Measurements from ENCODE around the gene USP35.
"Not testable (repeated sequence)": the region's sequence is repeated elsewhere in the genome, so short reads cannot be mapped to it uniquely, and the experiment has no call there.

USP35 gene

DNA sequence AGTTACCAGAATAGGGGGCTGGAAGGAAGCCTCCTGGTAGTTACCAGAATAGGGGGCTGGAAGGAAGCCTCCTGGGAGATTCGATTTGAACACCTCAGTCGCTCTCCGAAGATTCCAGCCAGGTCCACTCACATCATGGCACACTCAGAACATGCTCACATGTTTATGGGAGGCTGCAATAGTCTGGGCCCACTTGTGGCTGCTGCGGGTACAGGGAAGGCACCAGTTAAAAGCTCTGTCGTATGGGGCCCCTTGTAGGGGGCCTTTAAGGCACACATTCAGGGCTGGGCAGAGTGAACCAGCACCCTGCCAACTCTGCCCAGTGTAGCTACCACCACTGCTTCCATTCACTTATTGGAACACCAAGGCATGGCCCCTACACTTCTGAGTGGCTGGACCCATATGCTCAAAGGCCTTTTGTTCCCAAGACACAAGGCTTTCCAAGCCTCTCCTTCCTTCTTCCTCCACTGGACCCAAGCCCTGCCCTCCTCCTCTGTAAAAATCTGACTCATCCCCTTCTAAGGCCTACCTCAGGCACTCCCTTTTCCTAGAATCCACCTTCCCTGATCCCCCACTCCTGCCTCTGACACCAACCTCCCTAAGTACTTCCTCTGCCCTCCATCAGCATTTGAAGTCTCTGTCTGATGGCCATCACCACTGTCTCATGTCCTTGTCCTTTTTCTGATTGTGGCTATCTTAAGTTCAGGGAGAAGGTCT lies 28.0 kb downstream of the USP35 start:
- no peak for DNase-seq

DNA sequence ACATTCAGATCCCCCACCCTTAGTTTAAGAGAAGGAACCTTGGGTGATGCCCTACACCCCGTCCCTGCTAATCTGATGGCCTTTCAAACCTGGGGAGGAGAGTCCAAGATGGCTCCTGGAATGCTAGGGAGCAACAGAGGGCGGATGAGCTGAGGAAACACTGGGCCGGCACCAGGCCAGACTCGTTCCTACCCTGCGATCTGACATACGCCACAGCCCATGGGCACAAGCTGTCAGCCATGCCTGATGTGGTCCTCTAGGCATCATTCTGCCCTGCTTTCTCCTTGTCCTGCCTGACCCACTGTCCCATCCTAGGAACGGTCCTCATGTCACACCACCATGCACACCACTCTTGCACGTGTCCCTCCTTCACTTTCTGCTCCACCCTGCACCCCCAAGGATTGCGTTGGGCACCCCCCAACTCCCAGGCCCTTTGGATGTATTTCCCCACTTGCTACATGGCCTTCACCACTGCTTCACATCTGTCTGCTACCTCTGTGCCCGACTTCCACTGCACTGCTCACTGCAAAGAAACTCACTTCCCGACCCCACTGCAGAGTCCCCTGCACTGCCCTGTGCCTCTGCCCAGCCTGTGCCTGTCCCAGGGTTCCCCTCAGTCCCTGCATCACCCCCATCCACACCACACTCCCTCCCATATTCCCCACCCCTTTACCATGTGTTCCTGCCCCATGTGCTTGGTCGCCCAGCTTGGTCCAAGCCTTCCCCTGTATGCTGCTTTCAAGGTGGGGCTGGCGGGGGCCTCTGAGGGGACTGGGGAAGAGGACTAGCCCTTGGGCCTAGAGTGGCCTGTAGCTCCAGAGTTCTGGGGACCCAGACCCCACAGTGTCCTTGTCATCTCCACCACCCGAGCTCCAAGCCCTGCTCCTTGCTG lies 29.2 kb downstream of the USP35 start:
- DNase-seq = peak; percentile 42

DNA sequence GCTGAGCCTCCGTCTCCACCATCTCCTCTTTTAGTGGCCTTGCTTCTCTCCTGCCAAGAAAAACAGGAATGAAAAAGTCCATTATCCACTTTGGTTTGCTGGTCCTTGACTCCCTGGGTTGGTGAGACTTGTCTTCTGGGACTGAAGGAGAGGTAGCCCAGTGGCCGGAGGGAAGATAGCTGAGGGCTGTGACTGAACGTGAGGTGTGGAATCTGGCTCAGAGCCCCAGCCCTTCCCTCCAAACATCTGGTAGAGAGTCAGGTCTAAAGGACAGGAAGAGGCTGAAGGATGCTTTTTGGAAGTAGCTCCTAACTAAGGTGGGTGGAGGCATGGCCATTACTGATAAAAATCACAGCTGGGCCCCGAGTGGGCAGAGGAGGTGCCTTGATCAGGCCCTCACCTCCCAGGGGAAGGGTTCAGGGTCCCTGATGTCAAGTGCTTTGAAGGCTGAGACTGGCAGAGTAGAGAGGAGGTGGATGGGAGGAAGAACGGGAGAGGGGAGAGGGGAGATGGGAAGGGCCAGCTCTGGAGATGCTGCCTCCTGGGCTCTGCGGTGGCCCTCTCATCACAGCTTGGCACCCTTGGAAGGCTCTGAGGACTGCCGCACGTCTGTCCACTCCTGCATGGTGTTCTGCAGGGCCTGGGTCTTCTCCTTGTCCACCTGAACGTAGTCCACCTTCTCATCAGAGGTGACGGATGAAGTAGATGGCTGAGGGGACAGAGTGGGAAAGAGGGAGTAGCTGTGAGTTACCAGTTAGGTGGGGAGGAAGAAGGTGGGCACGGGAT lies 30.2 kb downstream of the USP35 start:
- peak; percentile 34 for DNase-seq

DNA sequence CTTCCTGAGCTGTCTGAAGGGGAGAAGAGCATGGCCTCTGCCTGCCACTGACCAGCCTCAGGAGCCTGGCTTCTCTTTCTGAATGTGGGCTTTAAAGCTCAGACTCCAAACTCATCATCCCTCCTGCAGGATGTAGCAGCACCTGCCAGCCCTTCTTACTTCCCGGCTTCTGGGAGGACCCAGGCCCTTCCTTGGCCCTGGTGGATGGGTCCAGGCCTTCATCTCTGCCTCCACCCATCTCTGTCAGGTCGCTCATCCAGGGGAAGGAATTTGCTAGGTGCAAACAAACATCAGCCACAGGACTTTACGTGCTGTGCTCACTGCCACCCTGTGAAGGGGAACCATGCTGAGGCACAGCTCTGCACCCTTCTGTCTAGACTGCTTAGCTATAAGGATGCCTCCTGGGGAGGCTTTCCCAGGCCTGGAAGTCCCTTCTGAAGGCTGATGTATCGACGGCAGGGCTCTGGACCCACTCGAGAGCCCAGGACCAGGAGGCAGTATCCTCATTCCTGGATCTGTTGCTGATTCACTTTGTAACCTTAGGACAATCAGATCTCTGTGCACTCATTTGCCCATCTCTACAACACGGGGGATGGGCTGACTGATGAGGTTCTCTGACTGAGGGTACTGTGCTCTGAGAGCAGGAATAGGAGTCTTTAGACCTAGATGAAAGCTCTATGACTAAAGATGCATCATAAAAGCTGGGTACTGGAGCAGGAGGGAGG lies 30.9 kb downstream of the USP35 start:
- DNase-seq = peak; percentile 34

DNA sequence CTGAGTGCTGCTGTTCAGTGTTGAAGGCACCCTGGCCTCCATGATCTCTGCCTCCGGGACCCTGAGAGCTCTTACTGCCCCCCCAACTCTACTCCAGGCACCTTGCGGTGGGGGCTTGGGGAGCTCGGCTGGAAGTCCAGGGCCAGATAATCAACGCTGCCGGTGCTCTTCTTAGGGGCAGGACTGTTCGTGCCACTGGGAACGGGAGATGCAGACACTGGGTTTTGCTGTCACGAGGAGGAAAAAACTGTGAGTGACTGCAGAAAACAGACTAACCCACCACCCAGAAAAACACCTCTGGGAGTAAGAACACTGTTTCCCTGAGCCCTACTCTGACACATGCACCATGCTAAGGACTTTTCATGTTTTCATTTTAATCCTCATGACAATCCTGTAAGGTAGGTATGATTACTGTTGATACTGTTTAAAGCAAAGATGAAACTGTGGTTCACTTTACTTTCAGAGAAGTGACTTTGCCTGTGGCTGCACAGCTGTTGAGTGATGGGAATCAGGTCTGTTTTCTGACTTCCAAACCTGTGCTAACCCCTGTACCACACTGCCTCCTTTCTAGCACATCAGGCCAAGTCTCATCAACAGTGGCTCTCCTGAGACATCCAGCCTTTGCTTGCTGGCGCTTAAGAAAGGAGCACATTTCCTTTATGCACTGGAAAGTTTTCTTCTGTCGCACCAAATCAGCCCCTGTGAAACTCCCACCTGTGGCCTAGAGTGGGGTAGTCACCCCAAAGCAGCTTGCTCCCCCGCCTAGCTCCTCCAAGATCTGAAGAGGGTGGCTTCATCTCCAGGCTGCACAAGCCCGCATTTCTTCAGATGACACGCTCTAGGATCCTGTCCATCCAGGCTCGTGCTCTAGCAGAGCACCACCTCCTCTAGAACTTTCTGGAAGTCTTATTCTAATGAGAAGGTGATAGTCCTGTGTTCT lies 31.8 kb downstream of the USP35 start:
- peak; percentile 52 for DNase-seq

DNA sequence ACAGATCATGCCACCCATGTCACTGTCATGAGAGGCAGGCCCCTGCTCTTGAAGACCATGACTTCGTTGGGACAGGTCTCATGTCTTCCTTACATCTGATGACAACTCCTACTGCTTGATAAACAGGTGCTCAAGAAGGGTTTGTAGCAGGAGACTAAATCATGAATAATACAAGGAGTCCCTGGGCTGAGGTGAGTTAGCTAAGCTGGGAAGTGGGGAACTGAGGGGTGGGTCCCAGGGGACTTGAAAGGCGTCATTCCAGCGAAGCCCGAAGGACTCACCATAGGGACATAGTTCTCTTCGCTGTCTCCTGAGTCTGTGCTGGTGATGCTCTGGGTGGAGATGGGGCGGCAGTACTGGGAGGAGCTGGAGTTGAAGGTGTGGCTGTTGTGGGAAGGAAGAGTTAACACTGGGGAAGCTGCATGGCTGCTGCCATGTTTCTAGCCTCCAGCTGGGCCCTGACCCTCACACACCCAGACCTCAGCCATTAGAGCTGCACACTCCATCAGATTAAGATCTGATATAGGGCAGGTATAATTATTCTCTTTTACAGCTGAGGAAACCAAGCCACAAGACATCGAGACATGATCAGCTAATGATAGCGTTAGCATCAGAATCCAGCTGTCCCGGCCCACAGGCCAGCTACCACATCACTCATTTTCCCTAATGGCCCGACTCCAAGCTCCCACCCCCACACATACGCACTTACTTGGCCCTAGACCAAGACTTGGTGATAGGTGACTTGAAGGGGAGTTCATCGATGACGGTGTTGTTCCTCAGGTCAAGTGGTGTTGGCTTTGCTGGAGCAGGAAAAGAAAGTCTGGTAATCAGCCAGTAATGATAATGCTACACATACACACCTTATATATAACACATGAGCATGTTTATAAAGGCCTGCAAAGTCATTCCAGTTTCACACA lies 32.9 kb downstream of the USP35 start:
- peak; percentile 38 for DNase-seq

DNA sequence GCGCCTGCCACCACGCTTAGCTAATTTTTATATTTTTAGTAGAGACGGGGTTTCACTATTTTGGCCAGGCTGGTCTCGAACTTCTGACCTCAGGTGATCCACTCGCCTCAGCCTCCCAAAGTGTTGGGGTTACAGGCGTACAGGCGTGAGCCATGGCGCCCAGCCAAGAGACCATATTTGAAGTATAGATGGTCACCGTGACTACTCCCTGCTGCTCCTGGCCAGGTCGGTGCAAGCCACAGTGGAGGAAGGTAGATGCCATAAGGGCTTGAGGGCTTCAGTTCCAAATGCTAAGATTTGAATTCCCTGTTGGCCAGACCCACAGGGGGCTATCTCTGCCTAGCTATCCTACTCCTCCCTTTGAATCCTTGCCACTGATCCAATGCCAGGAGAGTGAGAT lies 34.0 kb downstream of the USP35 start:
- DNase-seq = peak; percentile 35

DNA sequence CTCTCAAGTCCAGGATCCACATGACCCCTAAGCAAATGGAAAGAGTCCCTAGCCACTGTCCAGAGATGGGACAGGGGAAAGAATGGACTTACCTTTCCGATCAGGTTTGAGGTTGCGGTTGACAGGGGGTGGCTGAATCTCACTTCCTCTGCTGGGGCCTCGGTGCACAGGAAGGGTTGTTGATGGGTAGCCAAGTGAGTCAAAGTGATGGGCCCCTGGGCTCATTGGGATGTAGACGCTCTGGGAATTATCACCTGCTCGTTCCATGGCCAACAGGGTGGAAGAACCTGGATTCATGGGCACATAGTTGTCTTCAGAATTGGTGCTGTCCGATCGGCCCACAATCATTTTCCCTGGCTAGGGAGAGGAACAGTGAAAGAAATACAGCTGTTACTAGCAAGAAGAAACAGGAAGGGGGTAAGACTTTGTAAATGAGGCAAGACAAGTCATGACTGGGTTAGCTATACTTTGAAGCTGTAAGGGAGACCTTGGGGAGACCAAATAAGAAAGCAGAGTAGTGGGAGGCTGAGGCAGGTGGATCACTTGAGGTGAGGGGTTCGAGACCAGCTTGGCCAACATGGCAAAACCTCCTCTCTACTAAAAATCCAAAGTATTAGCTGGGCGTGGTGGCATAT lies 34.7 kb downstream of the USP35 start:
- DNase-seq = peak; percentile 25

DNA sequence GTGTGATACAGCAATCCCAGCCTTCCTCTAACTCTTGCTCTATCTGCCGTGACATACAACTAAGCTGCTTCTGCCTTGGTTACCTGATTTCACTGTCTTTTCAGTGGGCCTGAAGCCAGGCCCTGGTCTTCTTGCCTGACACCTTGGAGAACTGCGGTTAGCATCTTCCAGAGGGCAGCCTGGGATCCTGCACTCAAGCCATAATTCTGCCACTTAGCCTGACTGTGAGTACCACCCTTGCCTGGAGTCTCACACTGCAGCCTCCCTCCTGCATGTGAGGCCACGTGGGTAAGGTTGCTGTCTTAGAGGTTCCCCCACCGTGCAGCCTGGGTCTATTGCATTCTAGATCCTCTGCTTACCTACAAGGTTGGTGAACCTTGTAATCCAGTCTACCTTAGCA lies 35.8 kb downstream of the USP35 start:
- DNase-seq = no peak

DNA sequence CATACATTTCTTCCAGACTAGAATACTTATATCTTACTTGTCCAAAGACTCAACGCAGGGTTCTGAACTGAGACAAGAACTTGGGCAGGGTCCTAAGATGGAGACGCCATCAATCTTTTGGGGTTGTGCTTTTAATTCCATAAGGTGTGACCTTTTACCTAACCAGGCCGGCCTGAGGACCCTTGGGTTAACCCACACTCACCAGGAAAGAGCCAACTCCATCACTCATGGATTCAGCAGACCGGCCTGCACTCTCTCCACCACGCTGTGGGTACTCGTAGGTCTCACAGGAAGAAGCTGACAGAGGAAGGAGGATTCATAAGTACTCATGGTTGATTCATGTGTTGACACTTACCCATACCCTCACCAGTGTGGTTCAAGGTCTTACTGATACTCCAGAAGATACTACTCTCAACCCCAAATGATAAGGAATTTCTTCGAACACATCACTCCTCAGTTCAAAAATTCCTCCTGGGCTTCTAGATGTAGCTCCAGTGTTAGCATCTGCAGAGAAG lies 36.2 kb downstream of the USP35 start:
- no peak for DNase-seq

DNA sequence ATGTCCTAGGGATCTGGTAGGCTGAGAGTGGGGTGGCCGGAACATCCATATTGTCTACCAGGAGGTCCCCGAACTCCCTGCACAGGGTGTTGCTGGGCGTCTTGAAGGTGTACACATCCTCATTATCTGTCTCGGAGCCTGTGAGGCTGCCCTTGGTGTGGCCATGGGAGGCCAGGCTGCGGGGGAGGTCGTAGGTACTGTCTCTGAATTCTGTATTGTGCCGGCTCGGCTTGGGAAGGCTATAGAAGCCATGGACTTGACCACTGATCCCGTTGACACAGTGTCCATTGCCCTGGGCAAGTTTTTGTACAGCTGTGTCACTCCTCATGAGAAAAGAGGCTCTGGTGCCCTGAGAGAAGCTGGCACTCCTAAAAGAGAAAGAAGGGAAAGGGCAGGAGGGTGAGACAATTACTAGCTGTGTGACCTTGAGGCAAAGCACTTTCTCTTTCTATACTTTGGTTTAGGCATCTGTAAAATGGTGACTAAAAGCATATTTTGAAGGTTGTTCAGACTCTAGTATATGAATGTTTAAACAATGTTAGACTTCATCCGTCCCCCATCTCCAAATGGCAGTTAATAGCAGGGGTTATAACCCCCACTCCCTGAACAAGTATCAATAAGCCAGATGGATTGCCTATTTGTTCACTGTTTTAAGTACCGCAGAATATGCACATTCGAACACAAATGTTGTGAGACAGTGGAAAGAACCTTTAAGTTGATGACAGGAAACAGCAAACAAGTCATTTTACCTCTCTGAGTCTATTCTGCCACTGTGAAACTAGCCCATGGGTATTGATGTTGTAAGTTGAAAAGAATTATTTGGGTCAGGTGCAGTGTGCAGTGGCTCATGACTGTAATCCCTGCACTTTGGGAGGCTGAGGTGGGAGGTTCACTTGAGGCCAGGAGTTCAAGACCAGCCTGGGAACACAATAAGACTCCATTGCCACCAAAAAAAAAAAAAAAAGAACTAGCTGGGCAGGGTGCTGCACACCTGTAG lies 38.3 kb downstream of the USP35 start:
- DNase-seq = no peak

DNA sequence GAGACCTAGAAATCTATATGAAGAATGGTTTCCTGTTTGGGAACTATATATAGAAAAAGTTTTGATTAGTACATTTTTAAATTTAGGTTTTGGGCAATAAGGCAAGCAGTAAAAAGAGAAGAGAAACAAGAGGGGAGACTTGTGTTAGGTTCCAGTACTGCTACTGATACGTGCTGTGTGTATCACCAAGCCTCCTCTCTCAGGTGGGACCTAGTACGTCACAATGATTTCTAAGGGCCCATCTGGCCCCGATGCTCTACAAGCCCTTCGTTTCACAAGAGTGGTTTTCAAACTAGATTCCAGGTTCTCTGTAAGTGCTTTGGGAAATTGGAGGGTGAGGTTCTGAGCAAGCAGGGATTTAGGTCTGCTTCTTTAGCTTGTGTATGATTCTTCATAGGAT lies 39.2 kb downstream of the USP35 start:
- DNase-seq = no peak

DNA sequence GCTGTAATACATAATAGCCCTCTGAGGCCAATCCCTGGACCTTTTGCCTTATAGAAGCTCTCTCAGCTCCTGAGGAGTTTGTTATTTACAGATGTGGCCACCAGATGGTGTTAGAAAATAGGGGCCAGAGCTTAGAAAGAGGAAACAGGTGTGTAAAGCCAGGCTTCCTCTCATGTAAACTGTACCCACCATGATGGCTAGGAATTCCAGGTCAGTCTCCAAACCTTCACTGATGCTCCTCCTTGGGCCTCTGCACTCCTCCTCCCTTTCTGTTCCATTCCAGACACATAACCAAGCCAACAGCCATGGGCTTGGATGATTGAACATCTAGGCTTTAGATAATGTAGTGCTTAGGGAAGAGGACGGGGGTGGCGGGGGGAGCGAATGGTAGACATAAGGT lies 39.7 kb downstream of the USP35 start:
- no peak for DNase-seq

DNA sequence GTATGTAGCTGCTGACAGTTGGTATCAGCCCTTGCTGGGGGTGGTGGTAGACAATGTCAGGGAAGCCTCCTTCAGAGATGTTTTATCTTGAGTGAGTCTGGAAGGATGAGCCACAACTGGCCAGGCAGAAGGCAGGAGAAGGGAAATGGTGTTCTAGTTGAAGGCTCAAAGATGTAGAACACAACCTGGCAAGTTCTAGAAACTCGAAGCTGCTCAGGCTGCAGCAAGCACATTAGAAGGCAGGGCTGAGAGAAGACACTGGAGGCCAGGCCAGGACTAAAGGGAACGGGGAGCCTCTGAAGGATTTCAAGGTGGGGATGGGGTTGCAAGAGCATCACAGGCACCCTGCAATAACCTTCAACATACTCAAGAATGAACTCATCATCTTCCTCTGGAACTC lies 40.4 kb downstream of the USP35 start:
- no peak for DNase-seq

DNA sequence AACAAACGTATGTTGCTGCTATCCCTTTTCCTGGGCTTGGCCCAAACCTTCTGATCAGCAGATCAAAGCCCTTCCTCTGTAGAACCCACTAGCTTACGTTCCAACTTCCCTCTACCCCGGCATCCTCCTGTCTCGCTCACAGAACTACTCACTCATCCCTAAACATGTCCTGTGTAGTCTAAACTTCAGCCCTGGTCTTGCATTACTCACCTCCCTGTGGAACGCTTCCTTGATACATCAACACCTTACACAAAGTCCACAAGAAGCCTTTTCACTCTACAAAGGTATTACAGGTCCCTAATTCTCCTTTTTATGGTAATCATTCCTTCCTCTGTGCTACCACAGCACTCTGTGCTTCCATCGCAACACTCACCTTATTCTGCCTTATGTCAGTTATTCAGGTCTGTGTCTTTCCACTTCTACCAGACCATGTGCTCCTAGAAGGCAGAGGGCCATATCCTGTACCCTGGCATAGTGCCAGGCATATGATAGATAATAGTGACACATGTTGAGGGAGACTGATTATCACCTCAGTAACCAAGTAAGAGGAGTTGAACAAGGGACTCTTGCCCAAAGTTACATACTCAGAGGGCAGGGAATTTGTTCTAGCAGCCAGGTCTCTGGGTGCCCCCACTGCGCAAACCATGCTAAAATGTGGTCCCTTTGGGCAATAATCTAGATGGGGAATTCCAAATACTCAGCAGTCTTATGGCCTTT lies 41.6 kb downstream of the USP35 start:
- DNase-seq = no peak

DNA sequence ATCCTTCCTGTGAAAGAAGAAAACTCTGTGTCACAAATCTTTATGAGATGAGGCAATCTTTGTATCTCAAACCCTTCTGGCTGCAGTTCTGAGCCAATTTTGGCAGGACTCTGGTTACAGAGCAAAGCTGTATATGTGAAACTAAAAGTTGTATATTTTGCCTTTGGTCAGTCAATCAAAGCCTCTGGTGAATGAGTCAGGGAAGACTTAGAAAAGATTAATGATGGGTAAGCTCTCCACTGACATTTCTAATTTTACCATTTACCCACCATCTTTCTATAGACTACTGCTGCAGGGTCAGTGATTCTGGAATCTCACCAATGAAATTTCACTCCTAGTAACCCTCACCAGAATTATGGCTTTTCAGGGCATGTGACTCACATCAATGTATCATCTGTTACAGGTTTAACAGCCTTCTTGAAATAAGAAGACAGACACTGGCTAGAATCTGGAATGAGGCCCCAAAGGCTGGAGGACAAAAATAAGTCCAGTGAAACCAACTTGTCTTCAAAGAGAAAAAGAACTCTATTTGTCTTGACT lies 43.3 kb downstream of the USP35 start:
- no peak for DNase-seq

DNA sequence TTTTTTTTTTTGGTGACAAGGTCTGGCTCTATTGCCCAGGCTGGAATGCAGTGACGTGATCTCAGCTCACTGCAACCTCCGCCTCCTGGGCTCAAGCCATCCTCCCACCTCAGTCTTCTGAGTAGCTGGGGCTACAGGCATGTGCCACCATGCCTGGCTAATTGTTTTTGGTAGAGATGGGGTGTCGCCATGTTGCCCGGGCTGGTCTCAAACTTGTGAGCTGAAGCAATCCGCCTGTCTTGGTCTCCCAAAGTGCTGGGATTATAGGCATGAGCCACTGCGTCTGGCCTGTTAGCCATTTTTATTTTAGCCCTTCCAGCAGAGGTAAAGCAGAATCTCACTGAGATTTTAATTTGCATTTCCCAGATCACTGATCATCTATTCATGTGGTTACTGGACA lies 44.3 kb downstream of the USP35 start:
- DNase-seq = not testable (repeated sequence)
